HepG2 (cell line): ENCODE data around the gene DNAJC2. TPM values are rescaled to one million over a fixed set of nuclear protein-coding genes. Genes with fewer than 3 reads are reported as not detected.

Source experiments
- SALL1 ChIP-seq: sonication (generic); formaldehyde crosslinking; IDR thresholded peaks from 2 replicates; pipeline ENCODE4 v1.8.0; 2022; ENCODE audit warnings: mild to moderate bottlenecking, missing genetic modification reagents
- SRF ChIP-seq: IDR thresholded peaks from 2 replicates; pipeline ENCODE4 v1.6.1; 2011; ENCODE audit warnings: mild to moderate bottlenecking, low read depth, low read length, moderate library complexity
- STAG1 ChIP-seq: sonication (generic); formaldehyde crosslinking; IDR thresholded peaks from 2 replicates; pipeline ENCODE4 v1.4.0; 2020; ENCODE audit warnings: missing genetic modification reagents
- STAT5B ChIP-seq: sonication (generic); formaldehyde crosslinking; IDR thresholded peaks from 2 replicates; pipeline ENCODE4 v1.4.0; 2020; ENCODE audit warnings: missing genetic modification reagents
- TBL1XR1 ChIP-seq: fragments of 150-350 bp; IDR thresholded peaks from 2 replicates; pipeline ENCODE4 v1.6.1; 2014; ENCODE audit warnings: borderline replicate concordance, low read length; ENCODE audit not compliant: partially characterized antibody
- ZMYM4 ChIP-seq: sonication (generic); formaldehyde crosslinking; IDR thresholded peaks from 2 replicates; pipeline ENCODE4 v1.8.1; 2023; ENCODE audit warnings: mild to moderate bottlenecking, missing genetic modification reagents
- ZNF24 ChIP-seq: fragments of 450-650 bp; IDR thresholded peaks from 2 replicates; pipeline ENCODE4 v1.6.1; 2017; ENCODE audit warnings: antibody characterized with exemption, mild to moderate bottlenecking
- ZNF546 ChIP-seq: sonication (generic); formaldehyde crosslinking; conservative IDR thresholded peaks from 2 replicates; pipeline ENCODE4 v1.8.1; 2023; ENCODE audit warnings: mild to moderate bottlenecking, missing genetic modification reagents
- ZNF883 ChIP-seq: sonication (generic); formaldehyde crosslinking; IDR thresholded peaks from 2 replicates; pipeline ENCODE4 v1.5.1; 2020; ENCODE audit warnings: mild to moderate bottlenecking, missing genetic modification reagents; ENCODE audit errors: not compliant biosample characterization
- ZSCAN9 ChIP-seq: IDR thresholded peaks from 2 replicates; pipeline ENCODE4 v1.6.1; 2016; ENCODE audit warnings: borderline replicate concordance
- polyA plus RNA-seq, 8 experiments: library from polyadenylated mRNA; depleted of rRNA in 3 of 8; stranded (reverse) in 7 of 8; unstranded in 1 of 8; fragments of >200 nt; fragmentation: Illumina TruSeq in 4 of 8; extraction: Trizol in 4 of 8; gene quantifications; 2 replicates each; pipeline versions ENCODE4 v1.2.1 to v1.2.3, GENCODE V29; 2011 to 2016; ENCODE audit warnings: low read depth in 4 of 8, missing spikeins in 1 of 8, mixed read lengths in 1 of 8; ENCODE audit not compliant: insufficient read depth in 1 of 8
- total RNA-seq, 5 experiments: library from RNA; depleted of rRNA; stranded (reverse); fragments of >200 nt; fragmentation: Illumina TruSeq; extraction: Trizol; gene quantifications; 2 replicates each; pipeline ENCODE4 v1.2.3, GENCODE V29; 2016; ENCODE audit warnings: low read depth in 1 of 5
- TF ChIP-seq, protein P1 (sequence below): sonication (generic); formaldehyde crosslinking; IDR thresholded peaks from 2 replicates; pipeline ENCODE4 v1.5.0; 2020; ENCODE audit warnings: mild to moderate bottlenecking, missing genetic modification reagents, borderline replicate concordance
- TF ChIP-seq, protein P2 (sequence below): sonication (generic); formaldehyde crosslinking; IDR thresholded peaks from 2 replicates; pipeline ENCODE4 v1.5.1; 2020; ENCODE audit warnings: missing genetic modification reagents, mild to moderate bottlenecking, borderline replicate concordance
- TF ChIP-seq, protein P3 (sequence below): sonication (generic); formaldehyde crosslinking; IDR thresholded peaks from 2 replicates; pipeline ENCODE4 v1.9.0; 2021; ENCODE audit warnings: missing genetic modification reagents, borderline replicate concordance

The DNAJC2 gene
- total and polyA plus RNA-seq, 2 of the 13 experiments (the other 11 are each of a cell fraction or from before 2014, with no cell fraction given) = 19.6 to 42.0 TPM

DNA sequence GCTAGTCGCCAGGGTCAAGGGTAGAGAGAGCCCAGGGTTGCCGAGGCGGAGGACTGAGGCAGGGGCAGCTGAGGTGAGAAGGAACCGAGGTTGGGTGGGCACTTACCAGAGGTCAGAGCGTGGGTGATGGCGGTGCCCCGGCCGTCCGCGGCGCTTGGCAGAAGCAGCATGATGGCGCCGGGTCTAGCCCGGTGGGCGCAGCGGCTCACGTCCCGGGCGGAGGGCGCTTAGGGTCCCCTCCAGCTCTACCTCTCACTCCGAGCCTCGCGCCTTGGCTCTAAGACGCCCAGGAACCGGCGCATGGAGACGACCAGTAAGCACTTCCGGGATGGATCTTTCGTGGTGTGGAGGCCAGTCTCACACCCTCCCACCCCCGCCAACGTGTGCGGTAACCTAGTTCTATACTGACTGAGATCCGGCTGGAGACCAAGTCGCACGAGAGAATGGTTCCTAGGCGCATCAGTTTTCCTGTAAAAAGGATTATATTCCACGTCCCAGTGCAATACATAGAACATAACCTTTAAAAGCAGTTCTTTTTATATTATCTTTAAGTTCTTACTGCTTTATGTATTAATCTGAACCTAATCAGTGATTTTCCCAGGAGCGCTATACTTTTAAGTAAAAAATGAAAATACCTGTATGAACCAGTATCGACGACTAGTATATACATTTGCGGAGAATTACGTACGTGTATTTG lies at the start of gene DNAJC2 (continued):
- TF ChIP-seq ZNF546 (CRISPR knock-in tag) = 0 out of 2 replicates have a peak, but pooled peaks have one; percentile 52
- peak; percentile 72; the same call in 1 of the 2 replicates for TF ChIP-seq ZSCAN9 (CRISPR knock-in tag)
- peak; percentile 91 for TF ChIP-seq ZMYM4
- peak; percentile 89 for TF ChIP-seq SALL1 (CRISPR knock-in tag)
- no peak for TF ChIP-seq STAT5B (CRISPR knock-in tag)
- TF ChIP-seq STAG1 = no peak; the same call in 1 of the 2 replicates
- peak; percentile 61; the same call in 1 of the 2 replicates for TF ChIP-seq ZNF24
- TF ChIP-seq, protein P1, sequence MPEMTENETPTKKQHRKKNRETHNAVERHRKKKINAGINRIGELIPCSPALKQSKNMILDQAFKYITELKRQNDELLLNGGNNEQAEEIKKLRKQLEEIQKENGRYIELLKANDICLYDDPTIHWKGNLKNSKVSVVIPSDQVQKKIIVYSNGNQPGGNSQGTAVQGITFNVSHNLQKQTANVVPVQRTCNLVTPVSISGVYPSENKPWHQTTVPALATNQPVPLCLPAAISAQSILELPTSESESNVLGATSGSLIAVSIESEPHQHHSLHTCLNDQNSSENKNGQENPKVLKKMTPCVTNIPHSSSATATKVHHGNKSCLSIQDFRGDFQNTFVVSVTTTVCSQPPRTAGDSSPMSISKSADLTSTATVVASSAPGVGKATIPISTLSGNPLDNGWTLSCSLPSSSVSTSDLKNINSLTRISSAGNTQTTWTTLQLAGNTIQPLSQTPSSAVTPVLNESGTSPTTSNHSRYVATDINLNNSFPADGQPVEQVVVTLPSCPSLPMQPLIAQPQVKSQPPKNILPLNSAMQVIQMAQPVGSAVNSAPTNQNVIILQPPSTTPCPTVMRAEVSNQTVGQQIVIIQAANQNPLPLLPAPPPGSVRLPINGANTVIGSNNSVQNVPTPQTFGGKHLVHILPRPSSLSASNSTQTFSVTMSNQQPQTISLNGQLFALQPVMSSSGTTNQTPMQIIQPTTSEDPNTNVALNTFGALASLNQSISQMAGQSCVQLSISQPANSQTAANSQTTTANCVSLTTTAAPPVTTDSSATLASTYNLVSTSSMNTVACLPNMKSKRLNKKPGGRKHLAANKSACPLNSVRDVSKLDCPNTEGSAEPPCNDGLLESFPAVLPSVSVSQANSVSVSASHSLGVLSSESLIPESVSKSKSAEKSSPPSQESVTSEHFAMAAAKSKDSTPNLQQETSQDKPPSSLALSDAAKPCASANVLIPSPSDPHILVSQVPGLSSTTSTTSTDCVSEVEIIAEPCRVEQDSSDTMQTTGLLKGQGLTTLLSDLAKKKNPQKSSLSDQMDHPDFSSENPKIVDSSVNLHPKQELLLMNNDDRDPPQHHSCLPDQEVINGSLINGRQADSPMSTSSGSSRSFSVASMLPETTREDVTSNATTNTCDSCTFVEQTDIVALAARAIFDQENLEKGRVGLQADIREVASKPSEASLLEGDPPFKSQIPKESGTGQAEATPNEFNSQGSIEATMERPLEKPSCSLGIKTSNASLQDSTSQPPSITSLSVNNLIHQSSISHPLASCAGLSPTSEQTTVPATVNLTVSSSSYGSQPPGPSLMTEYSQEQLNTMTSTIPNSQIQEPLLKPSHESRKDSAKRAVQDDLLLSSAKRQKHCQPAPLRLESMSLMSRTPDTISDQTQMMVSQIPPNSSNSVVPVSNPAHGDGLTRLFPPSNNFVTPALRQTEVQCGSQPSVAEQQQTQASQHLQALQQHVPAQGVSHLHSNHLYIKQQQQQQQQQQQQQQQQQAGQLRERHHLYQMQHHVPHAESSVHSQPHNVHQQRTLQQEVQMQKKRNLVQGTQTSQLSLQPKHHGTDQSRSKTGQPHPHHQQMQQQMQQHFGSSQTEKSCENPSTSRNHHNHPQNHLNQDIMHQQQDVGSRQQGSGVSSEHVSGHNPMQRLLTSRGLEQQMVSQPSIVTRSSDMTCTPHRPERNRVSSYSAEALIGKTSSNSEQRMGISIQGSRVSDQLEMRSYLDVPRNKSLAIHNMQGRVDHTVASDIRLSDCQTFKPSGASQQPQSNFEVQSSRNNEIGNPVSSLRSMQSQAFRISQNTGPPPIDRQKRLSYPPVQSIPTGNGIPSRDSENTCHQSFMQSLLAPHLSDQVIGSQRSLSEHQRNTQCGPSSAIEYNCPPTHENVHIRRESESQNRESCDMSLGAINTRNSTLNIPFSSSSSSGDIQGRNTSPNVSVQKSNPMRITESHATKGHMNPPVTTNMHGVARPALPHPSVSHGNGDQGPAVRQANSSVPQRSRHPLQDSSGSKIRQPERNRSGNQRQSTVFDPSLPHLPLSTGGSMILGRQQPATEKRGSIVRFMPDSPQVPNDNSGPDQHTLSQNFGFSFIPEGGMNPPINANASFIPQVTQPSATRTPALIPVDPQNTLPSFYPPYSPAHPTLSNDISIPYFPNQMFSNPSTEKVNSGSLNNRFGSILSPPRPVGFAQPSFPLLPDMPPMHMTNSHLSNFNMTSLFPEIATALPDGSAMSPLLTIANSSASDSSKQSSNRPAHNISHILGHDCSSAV (CRISPR knock-in tag) = no peak
- TF ChIP-seq, protein P2, sequence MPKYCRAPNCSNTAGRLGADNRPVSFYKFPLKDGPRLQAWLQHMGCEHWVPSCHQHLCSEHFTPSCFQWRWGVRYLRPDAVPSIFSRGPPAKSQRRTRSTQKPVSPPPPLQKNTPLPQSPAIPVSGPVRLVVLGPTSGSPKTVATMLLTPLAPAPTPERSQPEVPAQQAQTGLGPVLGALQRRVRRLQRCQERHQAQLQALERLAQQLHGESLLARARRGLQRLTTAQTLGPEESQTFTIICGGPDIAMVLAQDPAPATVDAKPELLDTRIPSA (CRISPR knock-in tag) = no peak
- TF ChIP-seq ZNF883 (CRISPR knock-in tag) = peak; percentile 82
- TF ChIP-seq TBL1XR1 = peak; percentile 39
- TF ChIP-seq, protein P3, sequence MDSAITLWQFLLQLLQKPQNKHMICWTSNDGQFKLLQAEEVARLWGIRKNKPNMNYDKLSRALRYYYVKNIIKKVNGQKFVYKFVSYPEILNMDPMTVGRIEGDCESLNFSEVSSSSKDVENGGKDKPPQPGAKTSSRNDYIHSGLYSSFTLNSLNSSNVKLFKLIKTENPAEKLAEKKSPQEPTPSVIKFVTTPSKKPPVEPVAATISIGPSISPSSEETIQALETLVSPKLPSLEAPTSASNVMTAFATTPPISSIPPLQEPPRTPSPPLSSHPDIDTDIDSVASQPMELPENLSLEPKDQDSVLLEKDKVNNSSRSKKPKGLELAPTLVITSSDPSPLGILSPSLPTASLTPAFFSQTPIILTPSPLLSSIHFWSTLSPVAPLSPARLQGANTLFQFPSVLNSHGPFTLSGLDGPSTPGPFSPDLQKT (CRISPR knock-in tag) = no peak
- TF ChIP-seq SRF = peak; percentile 77; the same call in 1 of the 2 replicates
